PC-3 (cell line): ENCODE measurements around the gene ATXN7L1.

ENCODE experiments used
- CTCF ChIP-seq: fragments of 300-600 bp; sonication (generic); conservative IDR thresholded peaks from 2 replicates; pipeline ENCODE4 v1.5.1; 2017; ENCODE audit warnings: antibody characterized with exemption, low read depth, mild to moderate bottlenecking, low read length
- EZH2 ChIP-seq: fragments of 300-600 bp; sonication (generic); IDR thresholded peaks from one replicate; pipeline ENCODE4 v1.6.1; 2017; ENCODE audit warnings: antibody characterized with exemption, mild to moderate bottlenecking, low read length; ENCODE audit not compliant: unreplicated experiment

GRCh38 chr7:105596866-105597265 lies 279.5 kb downstream of the ATXN7L1 start:
- TF ChIP-seq CTCF (no peak), EZH2 (no peak)
